Amniotic epithelial cell (primary cell): ENCODE measurements around the gene CLIP4.

Experiments
- DNase-seq: peaks from one replicate; pipeline ENCODE4 v3.0.0-alpha.2; 2010; ENCODE audit warnings: low read depth

Gene CLIP4

GRCh38 chr2:29114946-29115609 is at the start of gene CLIP4:
Gene CLIP4, plus strand, starts transcription at chr2:29115415. Its CDS starts 5,974 bp downstream, at chr2:29121389.
- peak; percentile 88 for DNase-seq

GRCh38 chr2:29066271-29066860 is 48.8 kb upstream of the CLIP4 start:
- DNase-seq: peak; percentile 83

- peak; percentile 36 for DNase-seq
These were observed 48.1 kb upstream of the CLIP4 start for GRCh38 chr2:29066997-29067605.

GRCh38 chr2:29068513-29068912 is 46.7 kb upstream of the CLIP4 start:
- no peak for DNase-seq

GRCh38 chr2:29070526-29070925 is 44.7 kb upstream of the CLIP4 start:
- DNase-seq: no peak

GRCh38 chr2:29071032-29071975 is 43.9 kb upstream of the CLIP4 start:
- no peak for DNase-seq

- no peak for DNase-seq
These were observed 43.0 kb upstream of the CLIP4 start for GRCh38 chr2:29072251-29072650.

GRCh38 chr2:29072971-29073725 is 42.1 kb upstream of the CLIP4 start:
- DNase-seq: no peak

- DNase-seq: no peak
These were observed 41.3 kb upstream of the CLIP4 start for GRCh38 chr2:29073933-29074332.

- no peak for DNase-seq
These were observed 40.8 kb upstream of the CLIP4 start, which contains the start of gene PCARE for GRCh38 chr2:29074411-29074810. Gene PCARE, minus strand, starts transcription at chr2:29074523. Its CDS starts 262 bp downstream, at chr2:29074261.

- DNase-seq: peak; percentile 40
These were observed 39.1 kb upstream of the CLIP4 start for GRCh38 chr2:29075894-29076705.

- no peak for DNase-seq
These were observed 35.3 kb upstream of the CLIP4 start for GRCh38 chr2:29079887-29080286.

GRCh38 chr2:29080886-29081743 is 34.1 kb upstream of the CLIP4 start:
- DNase-seq: peak; percentile 80

GRCh38 chr2:29082804-29083495 is 32.3 kb upstream of the CLIP4 start:
- DNase-seq: no peak

- DNase-seq: no peak
These were observed 30.7 kb upstream of the CLIP4 start for GRCh38 chr2:29084554-29084953.

GRCh38 chr2:29090311-29090710 is 24.9 kb upstream of the CLIP4 start:
- DNase-seq: peak; percentile 29

GRCh38 chr2:29096969-29097368 is 18.2 kb upstream of the CLIP4 start:
- no peak for DNase-seq

- DNase-seq: no peak
These were observed 17.6 kb upstream of the CLIP4 start for GRCh38 chr2:29097569-29097968.

GRCh38 chr2:29100564-29100963 is 14.7 kb upstream of the CLIP4 start:
- no peak for DNase-seq
